Omental fat pad (tissue), 4 donors: ENCODE measurements around the gene DUSP16. TPM values are rescaled to one million over a fixed set of nuclear protein-coding genes. Genes with fewer than 3 reads are reported as not detected.
"Not testable (repeated sequence)": the region's sequence is repeated elsewhere in the genome, so short reads cannot be mapped to it uniquely, and the experiment has no call there.

Experiments
- ATAC-seq: fragments of 150-250 bp; one replicate; pipeline ENCODE4 v1.9.1; 2016; ENCODE audit warnings: mild to moderate bottlenecking, moderate library complexity; ENCODE audit not compliant: low FRiP score
- DNase-seq: peaks from one replicate; pipeline ENCODE4 v3.0.0-alpha.2; 2019; ENCODE audit warnings: low spot score
- CTCF ChIP-seq, 3 donors: fragments of 450-650 bp; IDR thresholded peaks; one replicate each; pipeline ENCODE4 v1.5.1; 2016 to 2017; ENCODE audit warnings: antibody characterized with exemption in 3 of 3, mild to moderate bottlenecking in 3 of 3, moderate library complexity in 2 of 3
- total RNA-seq, 4 donors: library from RNA; depleted of rRNA; stranded (reverse); fragments of >200 nt; gene quantifications; one replicate each; pipeline ENCODE4 v1.1.0, GENCODE V29; 2016

DUSP16 gene
- total RNA-seq, 4 donors from 2014 or later = 18.2 to 29.6 (median 18.7) TPM

- no peak for TF ChIP-seq CTCF (IDR thresholded peaks at IDR 0.05)
- no peak for DNase-seq
- no peak for ATAC-seq
Observed at GRCh38 chr12:12582193-12582881, 19.7 kb upstream of the DUSP16 start.

GRCh38 chr12:12580716-12581115, 18.1 kb upstream of the DUSP16 start:
- ATAC-seq = not testable (repeated sequence)

GRCh38 chr12:12577786-12578185, 15.1 kb upstream of the DUSP16 start:
- TF ChIP-seq CTCF (IDR thresholded peaks at IDR 0.05) = no peak
- ATAC-seq = no peak

More at GRCh38 chr12:12580716-12581115, 18.1 kb upstream of the DUSP16 start:
- not testable (repeated sequence) for DNase-seq

GRCh38 chr12:12572659-12573058, 10.0 kb upstream of the DUSP16 start:
- no peak for ATAC-seq
- TF ChIP-seq CTCF (IDR thresholded peaks at IDR 0.05) = no peak

More at GRCh38 chr12:12577786-12578185, 15.1 kb upstream of the DUSP16 start:
- DNase-seq = no peak

GRCh38 chr12:12565971-12566370, 3.3 kb upstream of the DUSP16 start:
- not testable (repeated sequence) for ATAC-seq, DNase-seq

More at GRCh38 chr12:12572659-12573058, 10.0 kb upstream of the DUSP16 start:
- DNase-seq = no peak

- TF ChIP-seq CTCF (IDR thresholded peaks at IDR 0.05) = no peak
- ATAC-seq (no peak), DNase-seq (no peak)
Observed at GRCh38 chr12:12564911-12565310, 2.2 kb upstream of the DUSP16 start.

GRCh38 chr12:12563290-12563928, 746 bp upstream of the DUSP16 start:
- ATAC-seq (no peak), DNase-seq (no peak)
- TF ChIP-seq CTCF (IDR thresholded peaks at IDR 0.05) = no peak

GRCh38 chr12:12562016-12562483, 613 bp downstream of the DUSP16 start:
- no peak for ATAC-seq
- DNase-seq = no peak
- TF ChIP-seq CTCF (IDR thresholded peaks at IDR 0.05) = no peak
